Activated naive CD4-positive, alpha-beta T cell treated with Interleukin-2 at 50 U/mL for 16 hours (primary cell): ENCODE measurements around the gene MAS1.

Experiments used
- DNase-seq: peaks from one replicate; pipeline ENCODE4 v3.0.0-alpha.2; 2020

MAS1 gene

GRCh38 chr6:159880412-159880975, 10.3 kb upstream of the MAS1 start:
- DNase-seq, result no peak

- no peak for DNase-seq
Observed at GRCh38 chr6:159884720-159885119, 6.1 kb upstream of the MAS1 start.

- no peak for DNase-seq
Observed at GRCh38 chr6:159886270-159886669, 4.5 kb upstream of the MAS1 start.

GRCh38 chr6:159887146-159887545, 3.6 kb upstream of the MAS1 start:
- DNase-seq, result no peak

GRCh38 chr6:159887761-159888160, 3.0 kb upstream of the MAS1 start:
- DNase-seq, result no peak

- DNase-seq, result no peak
Observed at GRCh38 chr6:159890201-159890600, 587 bp upstream of the MAS1 start.

- DNase-seq, result no peak
Observed at GRCh38 chr6:159892053-159892452, 1.3 kb downstream of the MAS1 start.

GRCh38 chr6:159893064-159893463, 2.3 kb downstream of the MAS1 start:
- no peak for DNase-seq

GRCh38 chr6:159894991-159895390, 4.2 kb downstream of the MAS1 start:
- DNase-seq, result no peak

- no peak for DNase-seq
Observed at GRCh38 chr6:159897603-159898002, 6.8 kb downstream of the MAS1 start.

- DNase-seq, result no peak
Observed at GRCh38 chr6:159898519-159898918, 7.7 kb downstream of the MAS1 start.

- DNase-seq, result no peak
Observed at GRCh38 chr6:159899994-159900745, 9.4 kb downstream of the MAS1 start.

GRCh38 chr6:159902620-159903019, 11.8 kb downstream of the MAS1 start:
- no peak for DNase-seq

- DNase-seq, result no peak
Observed at GRCh38 chr6:159904497-159904911, 13.7 kb downstream of the MAS1 start.

- no peak for DNase-seq
Observed at GRCh38 chr6:159906400-159906799, 15.6 kb downstream of the MAS1 start.

- no peak for DNase-seq
Observed at GRCh38 chr6:159908535-159908934, 17.7 kb downstream of the MAS1 start.

- no peak for DNase-seq
Observed at GRCh38 chr6:159908979-159909378, 18.2 kb downstream of the MAS1 start.

- no peak for DNase-seq
Observed at GRCh38 chr6:159910342-159910741, 19.6 kb downstream of the MAS1 start.

- no peak for DNase-seq
Observed at GRCh38 chr6:159913375-159913774, 22.6 kb downstream of the MAS1 start.

GRCh38 chr6:159913862-159914564, 23.2 kb downstream of the MAS1 start:
- no peak for DNase-seq

- DNase-seq, result no peak
Observed at GRCh38 chr6:159914565-159914923, 23.8 kb downstream of the MAS1 start.

- DNase-seq, result no peak
Observed at GRCh38 chr6:159915397-159915796, 24.6 kb downstream of the MAS1 start.

- DNase-seq, result no peak
Observed at GRCh38 chr6:159916237-159916636, 25.4 kb downstream of the MAS1 start.

GRCh38 chr6:159916752-159917151, 26.0 kb downstream of the MAS1 start:
- no peak for DNase-seq
